Keratinocyte (primary cell): ENCODE measurements around the gene KCNK16. TPM values are rescaled to one million over a fixed set of nuclear protein-coding genes. Genes with fewer than 3 reads are reported as not detected.

Source experiments
- DNase-seq: peaks from one replicate; pipeline ENCODE4 v3.0.0-alpha.2; 2011; ENCODE audit warnings: low read depth, missing footprints, low spot score
- FAIRE-seq: peaks from 2 replicates; lab custom pipeline; 2011; peaks lifted over from hg19 to GRCh38; lab: Jason Lieb, UNC
- H2AFZ ChIP-seq: 2 replicates; pipeline ENCODE4 v1.6.0; 2012; ENCODE audit warnings: low read length, control low read depth, inconsistent platforms; ENCODE audit not compliant: control insufficient read depth
- H3K27ac ChIP-seq: 2 replicates; pipeline ENCODE4 v1.5.1; 2011; ENCODE audit warnings: low read length; ENCODE audit not compliant: control insufficient read depth, insufficient read depth
- H3K27me3 ChIP-seq: 3 replicates; pipeline ENCODE4 v1.6.0; 2011; ENCODE audit warnings: low read length; ENCODE audit not compliant: control insufficient read depth, insufficient read depth; ENCODE audit errors: extremely low read depth
- H3K36me3 ChIP-seq, 2 experiments: 2 replicates in 1 of 2; 3 replicates in 1 of 2; pipeline ENCODE4 v1.5.1; 2011; ENCODE audit warnings: low read length in 2 of 2, mild to moderate bottlenecking in 1 of 2; ENCODE audit not compliant: control insufficient read depth in 2 of 2, insufficient read depth in 2 of 2; ENCODE audit errors: extremely low read depth in 1 of 2
- H3K4me1 ChIP-seq: 3 replicates; pipeline ENCODE4 v1.5.1; 2011; ENCODE audit warnings: low read length; ENCODE audit not compliant: control insufficient read depth, insufficient read depth; ENCODE audit errors: extremely low read depth
- H3K4me2 ChIP-seq: 3 replicates; pipeline ENCODE4 v1.6.0; 2011; ENCODE audit warnings: low read depth, low read length; ENCODE audit not compliant: control insufficient read depth, insufficient read depth; ENCODE audit errors: extremely low read depth
- H3K4me3 ChIP-seq, 3 experiments: fragments of 200-600 bp in 1 of 3; sonication (generic) in 1 of 3; 2 replicates in 2 of 3; 3 replicates in 1 of 3; pipeline ENCODE4 v1.5.1; 2011 to 2016; ENCODE audit warnings: low read length in 3 of 3, mild to moderate bottlenecking in 3 of 3, control low read depth in 2 of 3, inconsistent platforms in 1 of 3, low read depth in 1 of 3, mixed read lengths in 1 of 3, mixed run types in 1 of 3, moderate library complexity in 1 of 3; ENCODE audit not compliant: control insufficient read depth in 2 of 3, insufficient read depth in 2 of 3; ENCODE audit errors: extremely low read depth in 1 of 3
- H3K79me2 ChIP-seq: 2 replicates; pipeline ENCODE4 v1.6.0; 2012; ENCODE audit warnings: low read length; ENCODE audit not compliant: control insufficient read depth, insufficient read depth
- H3K9ac ChIP-seq: 3 replicates; pipeline ENCODE4 v1.6.0; 2011; ENCODE audit warnings: low read length; ENCODE audit not compliant: control insufficient read depth, insufficient read depth; ENCODE audit errors: extremely low read depth
- H3K9me1 ChIP-seq: 3 replicates; pipeline ENCODE4 v1.6.0; 2011; ENCODE audit warnings: low read length; ENCODE audit not compliant: control insufficient read depth, insufficient read depth; ENCODE audit errors: extremely low read depth
- H3K9me3 ChIP-seq: 2 replicates; pipeline ENCODE4 v1.5.1; 2012; ENCODE audit warnings: low read depth, low read length; ENCODE audit not compliant: control insufficient read depth
- H4K20me1 ChIP-seq: 3 replicates; pipeline ENCODE4 v1.6.0; 2011; ENCODE audit warnings: low read length; ENCODE audit not compliant: control insufficient read depth, insufficient read depth; ENCODE audit errors: extremely low read depth
- EZH2 ChIP-seq: IDR thresholded peaks from one replicate; pipeline ENCODE4 v1.6.1; 2012; ENCODE audit warnings: inconsistent platforms, mild to moderate bottlenecking, low read length, moderate library complexity
- dilution Hi-C: fragments of 300-500 bp; cut with MboI; formaldehyde crosslinking; loops from one replicate; pipeline ENCODE4 v1.7.0; 2020; ENCODE audit warnings: low sequenced_read_pairs; ENCODE audit not compliant: extremely low pct_ligation_motif_present
- polyA plus RNA-seq, 5 experiments: library from polyadenylated mRNA; depleted of rRNA in 3 of 5; stranded (reverse) in 3 of 5; stranded (forward) in 1 of 5; unstranded in 1 of 5; fragments of >200 nt; gene quantifications; 1 replicate in 1 of 5; 2 replicates in 3 of 5; 3 replicates in 1 of 5; pipeline versions ENCODE4 v1.2.1 to v1.2.3, GENCODE V29; 2011 to 2012; ENCODE audit warnings: missing spikeins in 2 of 5, low read depth in 1 of 5, low replicate concordance in 1 of 5
- TF ChIP-seq, protein P1 (sequence below), 3 experiments: IDR thresholded peaks in 1 of 3; conservative IDR thresholded peaks in 1 of 3; optimal IDR thresholded peaks in 1 of 3; 2 replicates in 2 of 3; 3 replicates in 1 of 3; pipeline versions ENCODE3 to v1.5.1; 2011; ENCODE audit warnings: low read length in 3 of 3, mild to moderate bottlenecking in 3 of 3, moderate library complexity in 2 of 3, control low read depth in 1 of 3, inconsistent platforms in 1 of 3; ENCODE audit not compliant: insufficient read depth in 2 of 3; ENCODE audit errors: extremely low read depth in 1 of 3

Gene KCNK16
- polyA plus RNA-seq, 1 donor (not counting 4 experiments of a cell fraction or from before 2014, with no cell fraction given) = not detected

DNA sequence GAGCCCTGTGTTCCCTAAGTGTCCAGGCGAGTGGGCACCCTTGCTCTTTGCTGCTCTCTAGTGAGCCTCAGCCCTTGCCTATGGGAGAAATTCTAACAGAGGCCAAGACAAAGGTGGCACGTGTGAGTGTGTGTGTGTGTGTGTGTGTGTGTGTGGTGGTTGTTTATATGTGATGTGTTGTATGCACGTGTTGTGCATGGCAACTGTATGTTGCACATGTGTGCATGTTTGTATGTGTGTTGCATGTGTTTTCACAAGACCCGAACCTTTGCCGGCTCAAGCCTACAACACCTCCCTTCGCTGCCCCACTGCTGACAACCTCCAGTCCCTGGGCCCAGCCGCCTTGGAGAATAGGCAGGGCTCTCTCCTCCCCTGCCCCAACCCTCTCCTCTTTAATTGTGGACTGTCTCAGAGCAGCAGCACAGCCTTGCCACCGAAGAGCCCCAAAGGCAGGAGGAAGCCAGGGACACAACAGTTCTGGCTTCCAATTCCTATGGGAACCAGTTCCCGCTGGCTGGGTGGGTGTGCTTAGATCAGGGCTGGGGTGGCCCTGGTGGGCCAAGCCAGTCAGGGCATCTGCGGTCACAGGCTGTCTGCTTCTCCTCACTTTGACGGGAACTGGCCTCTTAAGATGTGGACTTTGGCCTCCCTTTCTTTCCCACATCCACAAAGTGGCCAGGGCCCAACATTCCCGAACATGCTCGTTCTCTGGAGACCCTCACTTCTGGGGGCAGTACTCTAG, 2.7 kb downstream of the KCNK16 start:
- no peaks in the 10 kb centered on the region for H3K36me3 ChIP-seq
- dilution Hi-C loops = no loop called here
- no peak overlapping the region for H3K4me3 ChIP-seq
- H3K4me2 ChIP-seq = no peak overlapping the region
- H3K9ac ChIP-seq = no peak overlapping the region
- H3K27me3 ChIP-seq = peaks cover 7% of the 10 kb centered on the region
- no peaks in the 10 kb centered on the region for H3K9me3 ChIP-seq
- H3K79me2 ChIP-seq = no peaks in the 10 kb centered on the region
- no peaks in the 10 kb centered on the region for H3K4me1 ChIP-seq
- no peaks in the 10 kb centered on the region for H3K9me1 ChIP-seq
- no peak overlapping the region for H2AFZ ChIP-seq
- TF ChIP-seq, protein P1, sequence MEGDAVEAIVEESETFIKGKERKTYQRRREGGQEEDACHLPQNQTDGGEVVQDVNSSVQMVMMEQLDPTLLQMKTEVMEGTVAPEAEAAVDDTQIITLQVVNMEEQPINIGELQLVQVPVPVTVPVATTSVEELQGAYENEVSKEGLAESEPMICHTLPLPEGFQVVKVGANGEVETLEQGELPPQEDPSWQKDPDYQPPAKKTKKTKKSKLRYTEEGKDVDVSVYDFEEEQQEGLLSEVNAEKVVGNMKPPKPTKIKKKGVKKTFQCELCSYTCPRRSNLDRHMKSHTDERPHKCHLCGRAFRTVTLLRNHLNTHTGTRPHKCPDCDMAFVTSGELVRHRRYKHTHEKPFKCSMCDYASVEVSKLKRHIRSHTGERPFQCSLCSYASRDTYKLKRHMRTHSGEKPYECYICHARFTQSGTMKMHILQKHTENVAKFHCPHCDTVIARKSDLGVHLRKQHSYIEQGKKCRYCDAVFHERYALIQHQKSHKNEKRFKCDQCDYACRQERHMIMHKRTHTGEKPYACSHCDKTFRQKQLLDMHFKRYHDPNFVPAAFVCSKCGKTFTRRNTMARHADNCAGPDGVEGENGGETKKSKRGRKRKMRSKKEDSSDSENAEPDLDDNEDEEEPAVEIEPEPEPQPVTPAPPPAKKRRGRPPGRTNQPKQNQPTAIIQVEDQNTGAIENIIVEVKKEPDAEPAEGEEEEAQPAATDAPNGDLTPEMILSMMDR (optimal IDR thresholded peaks at IDR 0.05 in 1 of 3, IDR thresholded peaks at IDR 0.05 in 1 of 3, conservative IDR thresholded peaks at IDR 0.05 in 1 of 3; ENCODE audit: extremely low read depth in 1 of 3, insufficient read depth in 2 of 3, low read length in 3 of 3) = no peak
- no peak for TF ChIP-seq EZH2
- no peaks in the 10 kb centered on the region for H4K20me1 ChIP-seq
- no peak overlapping the region for H3K27ac ChIP-seq
- no peak for FAIRE-seq
- DNase-seq = no peak

DNA sequence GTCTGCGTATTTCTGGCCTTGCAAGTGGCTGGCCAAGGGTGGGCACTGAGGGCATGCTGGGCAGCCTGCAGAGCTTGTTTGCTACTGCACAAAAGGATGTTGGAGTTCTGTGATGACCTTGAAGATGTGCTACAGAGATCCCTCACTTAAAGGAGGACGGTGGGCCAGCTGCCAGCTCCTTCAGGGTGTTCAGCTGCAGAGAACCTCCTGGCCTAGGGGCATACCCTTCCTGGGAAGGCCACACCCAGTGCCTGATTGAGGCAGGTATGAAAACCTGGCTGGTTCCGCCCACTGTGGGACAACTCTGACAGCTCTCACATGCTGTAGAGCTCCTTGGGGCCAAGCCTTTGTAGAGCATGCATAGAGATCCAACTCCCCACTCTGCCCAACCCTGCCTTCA, 5.2 kb downstream of the KCNK16 start:
- H3K4me1 ChIP-seq = no peaks in the 10 kb centered on the region
- H3K4me3 ChIP-seq = no peak overlapping the region
- DNase-seq (no peak), FAIRE-seq (no peak)
- H3K27ac ChIP-seq = no peak overlapping the region
- no peaks in the 10 kb centered on the region for H3K9me1 ChIP-seq
- H3K36me3 ChIP-seq = no peaks in the 10 kb centered on the region
- no peak overlapping the region for H3K4me2 ChIP-seq
- H3K27me3 ChIP-seq = peaks cover 33% of the 10 kb centered on the region
- H4K20me1 ChIP-seq = no peaks in the 10 kb centered on the region
- no peak overlapping the region for H2AFZ ChIP-seq
- no peak overlapping the region for H3K9ac ChIP-seq
- TF ChIP-seq, protein P1 (optimal IDR thresholded peaks at IDR 0.05 in 1 of 3, IDR thresholded peaks at IDR 0.05 in 1 of 3, conservative IDR thresholded peaks at IDR 0.05 in 1 of 3; ENCODE audit: extremely low read depth in 1 of 3, insufficient read depth in 2 of 3, low read length in 3 of 3) = no peak
- TF ChIP-seq EZH2 = no peak
- H3K79me2 ChIP-seq = no peaks in the 10 kb centered on the region
- H3K9me3 ChIP-seq = no peaks in the 10 kb centered on the region
- dilution Hi-C loops = no loop called here
